Endodermal cell (in vitro differentiated cells): ENCODE measurements around the gene ABCC10. TPM values are rescaled to one million over a fixed set of nuclear protein-coding genes. Genes with fewer than 3 reads are reported as not detected.

Source experiments
- DNase-seq: peaks from one replicate; pipeline ENCODE4 v3.0.0-alpha.2; 2017
- H3K27ac ChIP-seq: 2 replicates; pipeline ENCODE4 v1.5.1; 2013; ENCODE audit warnings: mild to moderate bottlenecking, low read depth, low read length, moderate library complexity
- H3K27me3 ChIP-seq: 2 replicates; pipeline ENCODE4 v1.6.1; 2013; ENCODE audit warnings: mild to moderate bottlenecking, low read length, moderate library complexity; ENCODE audit not compliant: insufficient read depth, control insufficient read depth, poor library complexity, severe bottlenecking
- H3K36me3 ChIP-seq: 2 replicates; pipeline ENCODE4 v1.7.0; 2013; ENCODE audit warnings: mild to moderate bottlenecking, low read length, moderate library complexity; ENCODE audit not compliant: control insufficient read depth, insufficient read depth
- H3K4me1 ChIP-seq: one replicate; pipeline ENCODE4 v1.7.0; 2013; ENCODE audit warnings: low read length; ENCODE audit not compliant: control insufficient read depth, insufficient read depth
- H3K4me3 ChIP-seq: 2 replicates; pipeline ENCODE4 v1.5.1; 2013; ENCODE audit warnings: mild to moderate bottlenecking, low read length, moderate library complexity
- H3K9ac ChIP-seq: 2 replicates; pipeline ENCODE4 v1.6.1; 2013; ENCODE audit warnings: mild to moderate bottlenecking, low read length, moderate library complexity; ENCODE audit not compliant: poor library complexity, severe bottlenecking; ENCODE audit errors: extremely low read depth
- H3K9me3 ChIP-seq: 2 replicates; pipeline ENCODE4 v1.6.1; 2013; ENCODE audit warnings: mild to moderate bottlenecking, low read length, moderate library complexity; ENCODE audit not compliant: control insufficient read depth
- H3K27ac Mint-ChIP-seq: 2 replicates; pipeline ENCODE4 v1.8.0; 2020; ENCODE audit warnings: mixed read lengths
- H3K27me3 Mint-ChIP-seq: 2 replicates; pipeline ENCODE4 v1.8.0; 2021; ENCODE audit warnings: mild to moderate bottlenecking, mixed read lengths; ENCODE audit not compliant: insufficient read depth
- H3K36me3 Mint-ChIP-seq: 2 replicates; pipeline ENCODE4 v1.8.0; 2020; ENCODE audit warnings: low read depth, mixed read lengths
- H3K4me1 Mint-ChIP-seq: 2 replicates; pipeline ENCODE4 v1.8.0; 2020; ENCODE audit warnings: mixed read lengths
- H3K4me3 Mint-ChIP-seq: 2 replicates; pipeline ENCODE4 v1.8.0; 2020; ENCODE audit warnings: mild to moderate bottlenecking, moderate library complexity, mixed read lengths
- H3K9me3 Mint-ChIP-seq: 2 replicates; pipeline ENCODE4 v1.8.0; 2020; ENCODE audit warnings: mild to moderate bottlenecking, mixed read lengths
- CTCF ChIP-seq: fragments of 200-600 bp; sonication (generic); conservative IDR thresholded peaks from 2 replicates; pipeline ENCODE4 v1.5.0; 2021; ENCODE audit warnings: antibody characterized with exemption, mild to moderate bottlenecking
- WGBS, 2 experiments: methylation state at CpG; one replicate each; pipeline versions ENCODE4 v1.1.5 to v1.1.7; 2013; ENCODE audit warnings: missing lambda C conversion rate in 2 of 2, mixed read lengths in 1 of 2; ENCODE audit not compliant: insufficient coverage in 1 of 2, insufficient read length in 1 of 2; 5-methylcytosine and 5-hydroxymethylcytosine counted together
- total RNA-seq, 2 donors: library from RNA; stranded (reverse); fragmentation: NEBNext Ultra II Directional in 1 of 2; extraction: Animal tissue kit (Norgen Biotek cat#: 25700) in 1 of 2; gene quantifications; 2 replicates in 1 of 2; 3 replicates in 1 of 2; pipeline ENCODE4 v1.2.1, GENCODE V29; 2021

ABCC10 gene
- total RNA-seq, 2 donors from 2014 or later = 34.1 to 44.8 TPM

DNA sequence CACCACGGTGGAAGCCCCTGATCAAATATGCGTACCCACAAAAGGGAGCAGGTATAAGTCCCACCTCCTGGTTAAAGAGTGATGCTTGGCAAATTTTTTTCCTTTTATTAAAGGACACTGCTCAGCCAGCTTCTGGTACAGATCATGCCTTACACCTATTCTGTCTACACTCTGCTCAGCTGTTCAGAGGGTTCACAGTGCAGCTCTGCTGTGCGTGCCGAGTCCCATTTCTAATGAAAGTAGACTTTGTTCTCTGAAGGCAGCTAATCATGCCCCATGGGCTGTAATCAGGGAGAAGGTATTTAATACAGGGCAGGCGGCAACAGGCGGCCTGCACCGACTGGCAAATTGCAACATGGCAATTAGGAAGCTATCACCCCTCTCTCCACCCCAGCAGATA lies 66.5 kb downstream of the ABCC10 start:
- H3K4me3 Mint-ChIP-seq = no peak overlapping the region
- Histone ChIP-seq H3K9me3 (no peaks in the 10 kb centered on the region), H3K4me3 (no peak overlapping the region), H3K4me1 (no peaks in the 10 kb centered on the region), H3K27ac (no peak overlapping the region), H3K27me3 (no peaks in the 10 kb centered on the region), H3K36me3 (peaks cover 16% of the 10 kb centered on the region), H3K9ac (no peak overlapping the region)
- H3K27me3 Mint-ChIP-seq = no peaks in the 10 kb centered on the region
- no peak for DNase-seq
- no peak for TF ChIP-seq CTCF
- 91 to 98% methylated on average over 6 to 7 of the region's 7 CpGs for WGBS, 2 experiments
- H3K4me1 Mint-ChIP-seq = peaks cover 17% of the 10 kb centered on the region
- H3K36me3 Mint-ChIP-seq = peaks cover 12% of the 10 kb centered on the region
- H3K27ac Mint-ChIP-seq = no peak overlapping the region
- H3K9me3 Mint-ChIP-seq = no peaks in the 10 kb centered on the region

GRCh38 chr6:43494321-43494720 lies 67.0 kb downstream of the ABCC10 start:
- Mint-ChIP-seq H3K4me1 (peaks cover 17% of the 10 kb centered on the region), H3K9me3 (no peaks in the 10 kb centered on the region), H3K27ac (no peak overlapping the region), H3K4me3 (no peak overlapping the region), H3K27me3 (no peaks in the 10 kb centered on the region), H3K36me3 (peaks cover 17% of the 10 kb centered on the region)
- Histone ChIP-seq H3K27ac (no peak overlapping the region), H3K4me3 (no peak overlapping the region), H3K27me3 (no peaks in the 10 kb centered on the region), H3K36me3 (peaks cover 21% of the 10 kb centered on the region), H3K9ac (no peak overlapping the region), H3K9me3 (no peaks in the 10 kb centered on the region), H3K4me1 (no peaks in the 10 kb centered on the region)
- no peak for TF ChIP-seq CTCF
- DNase-seq = no peak
- 95 to 100% methylated on average over 3 to 6 of the region's 6 CpGs for WGBS, 2 experiments

DNA sequence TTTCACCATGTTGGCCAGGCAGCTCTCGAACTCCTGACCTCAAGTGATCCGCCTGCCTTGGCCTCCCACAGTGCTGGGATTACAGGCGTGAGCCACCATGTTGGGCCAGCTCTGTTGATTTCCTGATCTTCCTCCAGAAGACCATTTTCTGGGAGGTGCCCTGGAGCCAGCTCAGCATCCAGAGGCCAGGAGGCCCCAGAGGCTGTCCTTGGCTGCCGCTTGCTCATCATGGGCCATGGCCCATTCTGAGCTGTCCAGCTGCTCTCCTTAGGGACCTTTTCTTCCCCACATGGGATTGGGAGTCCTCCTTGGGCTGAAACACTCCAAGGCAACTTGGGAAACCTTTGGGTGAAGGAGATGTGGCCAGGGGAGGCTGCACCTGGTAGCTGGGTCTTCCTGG lies 67.4 kb downstream of the ABCC10 start:
- peaks cover 25% of the 10 kb centered on the region for H3K36me3 ChIP-seq
- Mint-ChIP-seq H3K4me1 (peaks cover 17% of the 10 kb centered on the region), H3K9me3 (no peaks in the 10 kb centered on the region), H3K36me3 (peaks cover 22% of the 10 kb centered on the region), H3K4me3 (no peak overlapping the region), H3K27ac (no peak overlapping the region), H3K27me3 (no peaks in the 10 kb centered on the region)
- H3K4me1 ChIP-seq = no peaks in the 10 kb centered on the region
- H3K9ac ChIP-seq = no peak overlapping the region
- no peak overlapping the region for H3K27ac ChIP-seq
- no peak for DNase-seq
- H3K4me3 ChIP-seq = no peak overlapping the region
- TF ChIP-seq CTCF = no peak
- H3K27me3 ChIP-seq = no peaks in the 10 kb centered on the region
- no peaks in the 10 kb centered on the region for H3K9me3 ChIP-seq
- WGBS, 2 experiments = 93 to 96% methylated on average over 3 to 4 of the region's 4 CpGs
